Femur (tissue), 1 donor: ENCODE measurements around the gene SLC7A5.
"Not testable (repeated sequence)": the region's sequence is repeated elsewhere in the genome, so short reads cannot be mapped to it uniquely, and the experiment has no call there.

Experiments used
- DNase-seq: peaks from one replicate; pipeline ENCODE4 v3.0.0-alpha.2; 2017

Gene SLC7A5

DNA sequence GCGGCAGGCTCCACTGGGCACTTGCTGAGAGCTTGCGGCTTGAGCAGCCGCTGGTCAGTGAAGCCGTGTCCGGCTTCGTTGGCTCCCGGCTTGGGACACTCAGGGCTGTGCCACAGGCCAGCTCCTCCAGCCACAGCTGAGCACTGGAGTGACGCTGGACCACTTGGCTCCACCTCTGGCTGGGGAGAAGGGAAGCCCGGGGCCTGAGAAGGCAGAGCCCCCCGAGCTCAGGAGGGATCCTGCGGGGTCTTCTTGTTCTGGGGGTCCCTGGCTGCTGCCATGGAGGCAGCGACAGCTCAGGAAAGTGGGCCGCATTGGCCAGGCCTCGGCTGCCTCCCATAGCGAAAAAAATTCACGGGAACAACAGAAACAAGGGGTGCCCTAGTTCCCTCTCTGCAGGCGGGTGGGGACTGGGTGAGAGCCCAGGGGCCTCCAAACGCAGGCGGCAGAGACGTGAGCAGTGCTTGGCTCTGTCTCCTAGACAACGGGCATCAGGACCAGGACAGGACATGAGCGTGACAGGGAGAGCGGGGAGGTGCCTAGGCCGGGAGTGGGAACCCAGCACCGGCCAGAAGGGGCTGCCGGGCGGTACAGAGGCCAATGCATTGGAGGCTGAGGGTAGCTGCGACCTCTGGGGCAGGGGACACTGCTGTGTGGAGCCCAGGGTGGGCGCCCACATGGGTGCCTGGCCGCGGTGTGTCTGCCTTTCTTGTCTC, 37.7 kb downstream of the SLC7A5 start:
- DNase-seq, result no peak

DNA sequence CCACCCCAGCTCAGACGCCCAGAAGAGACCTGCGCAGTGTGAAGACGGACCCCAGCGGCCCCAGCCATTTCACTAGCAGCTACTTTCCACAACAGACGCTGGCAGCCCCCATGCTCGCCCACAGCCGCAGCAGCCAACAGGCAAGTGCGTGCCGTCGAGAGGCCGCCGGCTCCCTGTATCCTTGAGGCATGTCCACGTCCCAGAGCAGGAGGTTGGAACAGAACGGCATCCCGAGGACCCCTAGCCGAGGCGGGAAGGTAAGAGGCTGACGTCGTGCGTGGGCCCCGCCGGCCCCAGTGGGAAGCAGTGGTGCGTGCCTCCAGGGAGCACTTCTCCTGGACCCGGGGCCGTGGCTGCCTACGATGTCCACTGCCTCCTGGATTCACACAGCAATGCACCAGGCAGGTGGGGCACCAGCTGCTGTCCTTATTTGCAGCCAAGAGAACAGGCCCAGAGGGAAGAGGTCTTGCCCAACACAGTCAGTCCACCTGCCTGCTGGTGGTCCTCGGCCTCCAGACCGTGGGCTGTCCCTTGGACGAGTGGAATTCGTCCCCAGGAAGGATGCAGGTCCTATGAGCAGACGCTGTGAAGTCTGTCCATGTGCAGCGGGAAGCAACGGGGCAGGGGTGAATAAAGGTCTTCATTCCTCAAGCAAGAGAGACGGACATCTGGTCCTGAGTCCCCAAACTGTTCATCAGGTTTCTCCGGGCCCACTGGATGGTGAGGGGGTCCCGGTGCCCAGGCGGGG, 38.5 kb downstream of the SLC7A5 start:
- no peak for DNase-seq

GRCh38 chr16:87829988-87830672, 39.2 kb downstream of the SLC7A5 start:
- no peak for DNase-seq

GRCh38 chr16:87829622-87829980, 39.7 kb downstream of the SLC7A5 start:
- DNase-seq, result no peak

GRCh38 chr16:87828907-87829621, 40.2 kb downstream of the SLC7A5 start:
- no peak for DNase-seq

DNA sequence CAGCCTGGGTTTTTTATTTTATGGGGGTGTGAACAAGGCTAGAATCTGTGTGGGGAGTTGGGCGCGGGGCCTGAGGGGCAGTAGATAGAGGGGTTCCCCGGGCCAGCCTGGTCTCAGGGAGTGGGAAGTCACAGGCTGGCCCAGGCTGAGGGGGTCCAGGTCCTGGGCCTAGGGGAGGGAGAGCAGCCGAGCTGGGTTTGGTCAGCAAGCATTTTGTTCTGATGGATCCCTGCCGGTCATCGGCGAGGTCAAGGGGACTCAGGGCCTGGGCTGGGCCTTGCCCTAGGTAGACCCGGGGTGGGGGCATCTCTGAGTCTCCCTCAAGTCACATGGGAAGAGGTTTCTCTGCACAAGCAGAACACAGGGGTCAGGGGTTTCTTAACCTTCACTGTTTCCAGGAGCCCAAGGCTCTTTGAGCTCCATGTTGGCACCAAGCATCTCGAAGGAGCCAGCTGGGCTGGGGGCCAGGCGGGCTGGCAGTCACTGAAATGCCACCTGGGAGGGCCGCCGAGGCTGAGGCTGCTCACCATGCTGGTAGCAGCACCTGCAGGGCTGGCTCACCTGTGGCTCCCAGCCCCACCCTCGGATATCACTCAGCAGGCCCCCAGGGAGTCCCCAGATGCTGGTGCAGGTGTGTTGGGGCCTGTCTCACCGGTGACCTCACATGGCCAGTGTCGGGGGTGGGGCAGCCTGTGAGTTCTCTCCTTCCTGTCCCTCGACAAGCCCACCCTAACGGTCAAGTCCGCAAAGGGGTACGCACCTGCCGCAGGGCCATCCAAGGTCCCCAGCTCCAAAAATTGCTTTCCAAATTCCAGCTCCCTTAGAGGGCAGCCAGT, 41.0 kb downstream of the SLC7A5 start:
- no peak for DNase-seq

DNA sequence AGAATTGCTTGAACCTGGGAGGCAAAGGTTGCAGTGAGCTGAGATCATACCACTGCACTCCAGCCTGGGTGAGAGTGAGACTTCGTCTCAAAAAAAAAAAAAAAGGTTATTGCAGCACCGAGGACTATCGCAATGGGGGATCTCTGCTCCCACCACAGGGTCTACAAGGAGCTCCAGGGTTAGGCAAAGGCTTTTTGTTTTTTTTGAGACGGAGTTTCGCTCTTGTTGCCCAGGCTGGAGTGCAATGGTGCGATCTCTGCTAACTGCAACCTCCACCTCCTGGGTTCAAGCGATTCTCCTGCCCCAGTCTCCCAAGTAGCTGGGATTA, 41.8 kb downstream of the SLC7A5 start:
- not testable (repeated sequence) for DNase-seq

GRCh38 chr16:87826798-87827587, 42.3 kb downstream of the SLC7A5 start:
- no peak for DNase-seq

DNA sequence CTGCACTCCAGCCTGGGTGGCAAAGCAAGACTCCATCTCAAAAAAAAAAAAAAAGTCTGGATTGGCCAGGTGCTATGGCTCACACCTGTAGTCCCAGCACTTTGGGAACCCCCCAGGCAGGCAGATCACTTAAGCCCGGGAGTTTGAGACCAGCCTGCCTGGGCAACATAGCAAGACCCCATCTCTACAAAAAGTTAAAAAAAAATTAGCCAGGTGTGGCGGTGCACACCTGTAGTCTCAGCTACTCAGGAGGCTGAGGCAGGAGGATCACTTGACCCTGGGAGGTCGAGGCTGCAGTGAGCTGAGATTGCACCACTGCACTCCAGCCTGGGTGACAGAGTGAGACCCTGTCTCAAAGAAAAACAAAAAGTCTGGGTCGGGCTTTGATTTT, 42.9 kb downstream of the SLC7A5 start:
- DNase-seq, result not testable (repeated sequence)

GRCh38 chr16:87825842-87826120, 43.5 kb downstream of the SLC7A5 start:
- not testable (repeated sequence) for DNase-seq

DNA sequence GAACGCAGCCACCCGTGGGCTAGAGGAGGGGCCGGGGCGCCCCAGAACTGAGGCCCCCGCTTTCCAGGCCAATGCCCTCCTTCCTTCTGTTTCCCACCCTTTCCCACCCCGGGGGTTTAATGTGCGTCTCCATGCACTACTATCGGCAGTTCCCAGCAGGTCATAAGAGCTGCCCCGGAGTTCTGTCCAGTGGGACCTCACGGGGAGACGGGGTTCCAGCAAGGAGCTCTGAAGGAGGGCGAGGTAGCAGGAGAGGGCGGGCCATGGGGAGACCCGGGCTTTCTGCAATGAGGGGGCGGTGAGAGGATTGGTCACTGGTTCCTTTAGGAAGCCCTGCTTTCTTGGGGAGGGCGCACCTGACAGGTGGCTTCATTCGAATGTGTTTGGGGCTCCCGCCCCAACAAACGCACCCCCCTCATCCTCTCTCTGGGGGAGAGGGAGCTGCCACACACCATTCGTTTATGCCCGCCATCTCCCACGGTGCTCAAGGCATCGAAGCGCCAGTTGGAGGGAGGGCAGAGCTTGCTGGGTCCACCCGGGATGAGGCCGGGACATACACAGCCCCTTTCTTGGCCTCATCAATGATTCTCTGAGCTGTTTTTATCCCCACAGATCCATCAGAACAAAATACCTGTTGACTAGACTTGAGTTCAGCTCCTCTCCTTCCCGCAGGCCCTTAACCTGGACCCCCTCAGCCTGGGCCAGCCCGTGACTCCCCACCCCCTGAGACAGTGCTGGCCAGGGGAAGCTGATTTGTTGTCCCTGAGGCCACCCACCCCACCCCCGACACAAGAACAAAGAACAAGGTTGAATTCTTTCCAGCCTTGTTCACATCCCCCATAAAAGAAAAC, 44.1 kb downstream of the SLC7A5 start:
- DNase-seq, result no peak

- no peak for DNase-seq
These were observed 45.0 kb downstream of the SLC7A5 start for GRCh38 chr16:87824016-87824990.

GRCh38 chr16:87823181-87823929, 46.0 kb downstream of the SLC7A5 start:
- DNase-seq, result no peak

GRCh38 chr16:87822108-87822970, 47.0 kb downstream of the SLC7A5 start:
- DNase-seq, result peak; percentile 54

- DNase-seq, result peak; percentile 30
These were observed 47.8 kb downstream of the SLC7A5 start for GRCh38 chr16:87821376-87822107.

GRCh38 chr16:87819983-87820382, 49.3 kb downstream of the SLC7A5 start:
- no peak for DNase-seq

GRCh38 chr16:87819282-87819681, 50.0 kb downstream of the SLC7A5 start:
- DNase-seq, result no peak
